ENCODE data around the gene SULT1C4. TPM values are rescaled to one million over a fixed set of nuclear protein-coding genes. Genes with fewer than 3 reads are reported as not detected.
A peak's percentile ranks its signal among the peaks of the same experiment; 100 is the strongest.

The SULT1C4 gene
- total RNA-seq, 2 experiments from 2014 or later, result not detected

- H3K9me3 Mint-ChIP-seq, result peaks cover 37% of the 10 kb centered on the region
- H3K27ac Mint-ChIP-seq, result no peak overlapping the region
- DNase-seq, result no peak
- intact Hi-C loops (cut with micrococcal nuclease), result no loop called here
- H3K36me3 Mint-ChIP-seq (ENCODE audit: low read depth), result no peaks in the 10 kb centered on the region
- CTCF ChIA-PET, result interaction anchor here (1.3 kb wide), 2 partner anchors 8 to 181 kb away, joined by 3 read pairs; no protein-coding TSS in a partner anchor
- peaks cover 5% of the 10 kb centered on the region for H3K27me3 Mint-ChIP-seq (ENCODE audit: low read depth)
- no peaks in the 10 kb centered on the region for H3K4me1 Mint-ChIP-seq (ENCODE audit: low read depth)
- no peak overlapping the region for H3K4me3 Mint-ChIP-seq
Observed at GRCh38 chr2:108403494-108403893, 25.7 kb downstream of the SULT1C4 start.

- Mint-ChIP-seq H3K9me3 (peaks cover 24% of the 10 kb centered on the region), H3K27ac (no peak overlapping the region), H3K27me3 (ENCODE audit: low read depth) (peaks cover 5% of the 10 kb centered on the region), H3K4me1 (ENCODE audit: low read depth) (no peaks in the 10 kb centered on the region), H3K4me3 (no peak overlapping the region), H3K36me3 (ENCODE audit: low read depth) (no peaks in the 10 kb centered on the region)
- no peak for DNase-seq
- intact Hi-C loops (cut with micrococcal nuclease), result no loop called here
- CTCF ChIA-PET, result interaction anchor here (0.6 to 1.3 kb wide), 2 partner anchors 9 to 22 kb away, joined by 3 to 5 read pairs; no protein-coding TSS in a partner anchor
Observed at GRCh38 chr2:108404784-108405397, 27.1 kb downstream of the SULT1C4 start.

GRCh38 chr2:108407864-108408729, 30.3 kb downstream of the SULT1C4 start:
- intact Hi-C loops (cut with micrococcal nuclease), result no loop called here
- CTCF ChIA-PET, result interaction anchor here (1.2 kb wide), 1 partner anchor 12 kb away, joined by 3 read pairs; no protein-coding TSS in a partner anchor
- H3K4me3 Mint-ChIP-seq, result no peak overlapping the region
- H3K4me1 Mint-ChIP-seq (ENCODE audit: low read depth), result no peaks in the 10 kb centered on the region
- DNase-seq, result no peak
- H3K27ac Mint-ChIP-seq, result no peak overlapping the region
- H3K27me3 Mint-ChIP-seq (ENCODE audit: low read depth), result peaks cover 3% of the 10 kb centered on the region
- no peaks in the 10 kb centered on the region for H3K36me3 Mint-ChIP-seq (ENCODE audit: low read depth)
- peaks cover 18% of the 10 kb centered on the region for H3K9me3 Mint-ChIP-seq

- no peak overlapping the region for H3K4me3 Mint-ChIP-seq
- peaks cover 3% of the 10 kb centered on the region for H3K27me3 Mint-ChIP-seq (ENCODE audit: low read depth)
- DNase-seq, result no peak
- CTCF ChIA-PET, result no interaction called here
- H3K9me3 Mint-ChIP-seq, result peaks cover 11% of the 10 kb centered on the region
- no peaks in the 10 kb centered on the region for H3K36me3 Mint-ChIP-seq (ENCODE audit: low read depth)
- no peak overlapping the region for H3K27ac Mint-ChIP-seq
- no peaks in the 10 kb centered on the region for H3K4me1 Mint-ChIP-seq (ENCODE audit: low read depth)
- intact Hi-C loops (cut with micrococcal nuclease), result no loop called here
Observed at GRCh38 chr2:108409768-108410167, 32.0 kb downstream of the SULT1C4 start.

GRCh38 chr2:108412995-108413710, 35.4 kb downstream of the SULT1C4 start:
- Mint-ChIP-seq H3K9me3 (no peaks in the 10 kb centered on the region), H3K27ac (no peak overlapping the region), H3K4me1 (ENCODE audit: low read depth) (no peaks in the 10 kb centered on the region), H3K4me3 (no peak overlapping the region), H3K36me3 (ENCODE audit: low read depth) (no peaks in the 10 kb centered on the region), H3K27me3 (ENCODE audit: low read depth) (no peaks in the 10 kb centered on the region)
- intact Hi-C loops (cut with micrococcal nuclease), result no loop called here
- DNase-seq, result no peak
- CTCF ChIA-PET, result no interaction called here

DNA sequence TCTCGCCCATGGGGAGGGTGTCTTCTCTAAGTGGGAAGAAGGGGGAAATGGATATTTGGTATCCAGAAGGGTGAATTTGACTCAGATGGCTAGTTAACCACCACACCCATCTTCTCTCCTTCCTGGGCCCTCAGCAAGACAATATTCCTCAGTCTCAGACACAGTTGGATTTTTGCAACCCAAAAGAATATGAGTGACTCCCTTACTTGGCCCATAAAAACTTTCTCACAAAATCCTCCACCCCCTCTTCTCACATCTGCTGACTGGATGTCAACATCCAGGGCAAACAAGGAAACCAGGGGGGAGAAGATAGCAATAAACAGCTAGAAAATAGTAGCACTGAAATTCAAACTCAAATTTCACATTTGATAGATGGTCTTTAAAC, 35.9 kb downstream of the SULT1C4 start:
- DNase-seq, result no peak
- Mint-ChIP-seq H3K36me3 (ENCODE audit: low read depth) (no peaks in the 10 kb centered on the region), H3K27ac (no peak overlapping the region), H3K4me1 (ENCODE audit: low read depth) (no peaks in the 10 kb centered on the region), H3K9me3 (no peaks in the 10 kb centered on the region), H3K27me3 (ENCODE audit: low read depth) (no peaks in the 10 kb centered on the region), H3K4me3 (no peak overlapping the region)
- CTCF ChIA-PET, result no interaction called here
- intact Hi-C loops (cut with micrococcal nuclease), result no loop called here

- H3K9me3 Mint-ChIP-seq, result no peaks in the 10 kb centered on the region
Observed at GRCh38 chr2:108414256-108414876, 36.6 kb downstream of the SULT1C4 start.

GRCh38 chr2:108414945-108415344, 37.2 kb downstream of the SULT1C4 start:
- Mint-ChIP-seq H3K27me3 (ENCODE audit: low read depth) (no peaks in the 10 kb centered on the region), H3K27ac (no peak overlapping the region), H3K9me3 (no peaks in the 10 kb centered on the region), H3K36me3 (ENCODE audit: low read depth) (no peaks in the 10 kb centered on the region), H3K4me3 (no peak overlapping the region), H3K4me1 (ENCODE audit: low read depth) (no peaks in the 10 kb centered on the region)
- DNase-seq, result no peak
- CTCF ChIA-PET, result no interaction called here
- intact Hi-C loops (cut with micrococcal nuclease), result no loop called here

More at GRCh38 chr2:108414256-108414876, 36.6 kb downstream of the SULT1C4 start:
- H3K4me3 Mint-ChIP-seq, result no peak overlapping the region
- DNase-seq, result no peak
- no peaks in the 10 kb centered on the region for H3K27me3 Mint-ChIP-seq (ENCODE audit: low read depth)
- CTCF ChIA-PET, result no interaction called here
- no peak overlapping the region for H3K27ac Mint-ChIP-seq
- H3K4me1 Mint-ChIP-seq (ENCODE audit: low read depth), result no peaks in the 10 kb centered on the region
- H3K36me3 Mint-ChIP-seq (ENCODE audit: low read depth), result no peaks in the 10 kb centered on the region
- intact Hi-C loops (cut with micrococcal nuclease), result no loop called here

DNA sequence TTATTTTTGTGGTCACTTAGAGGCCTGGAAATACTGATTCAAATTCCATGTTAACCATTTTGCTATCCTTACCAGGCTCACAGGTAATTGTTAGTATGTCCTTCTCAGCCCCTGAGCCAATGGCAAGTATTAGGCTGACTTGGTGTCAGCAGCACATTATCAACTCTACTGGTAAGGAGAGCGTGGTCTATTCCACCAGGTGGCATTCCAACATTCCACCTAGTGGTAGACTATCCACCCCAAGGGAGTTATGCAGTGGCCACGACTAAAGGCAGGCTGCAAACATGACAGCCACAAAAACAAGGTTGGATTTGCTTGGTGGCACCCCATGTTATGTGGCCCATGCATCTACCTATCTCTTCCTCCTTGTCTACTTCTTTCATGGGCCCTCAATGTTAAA, 39.5 kb downstream of the SULT1C4 start:
- Mint-ChIP-seq H3K27ac (no peak overlapping the region), H3K36me3 (ENCODE audit: low read depth) (no peaks in the 10 kb centered on the region), H3K4me3 (no peak overlapping the region), H3K27me3 (ENCODE audit: low read depth) (no peaks in the 10 kb centered on the region), H3K9me3 (no peaks in the 10 kb centered on the region), H3K4me1 (ENCODE audit: low read depth) (no peaks in the 10 kb centered on the region)
- intact Hi-C loops (cut with micrococcal nuclease), result loop anchor here (1.0 kb wide), 1 partner anchor 167 kb away; no protein-coding TSS in a partner anchor
- CTCF ChIA-PET, result interaction anchor here (1.3 kb wide), 1 partner anchor 167 kb away, joined by 3 read pairs; no protein-coding TSS in a partner anchor
- DNase-seq, result peak; percentile 10

DNA sequence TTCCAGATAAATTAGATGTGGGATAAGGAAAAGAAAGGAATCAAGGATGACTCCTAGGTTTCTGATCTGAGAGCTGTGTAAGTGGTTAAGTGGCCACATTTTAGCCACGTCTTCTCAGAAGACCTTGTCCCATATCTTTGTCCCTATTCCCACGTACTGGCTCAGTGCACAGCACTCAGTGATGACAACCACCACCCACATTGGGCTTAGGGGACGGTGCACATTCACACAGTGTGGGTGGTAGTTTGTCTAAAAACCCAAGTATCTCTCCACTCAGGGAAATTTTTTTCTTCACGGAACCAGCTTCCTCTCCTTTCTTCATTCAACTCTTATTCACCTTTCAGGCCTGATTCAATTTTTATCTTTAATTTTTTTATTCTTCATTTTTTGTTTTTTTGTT, 40.7 kb downstream of the SULT1C4 start:
- Mint-ChIP-seq H3K4me1 (ENCODE audit: low read depth) (no peaks in the 10 kb centered on the region), H3K27me3 (ENCODE audit: low read depth) (peaks cover 7% of the 10 kb centered on the region), H3K36me3 (ENCODE audit: low read depth) (no peaks in the 10 kb centered on the region), H3K27ac (no peak overlapping the region), H3K4me3 (no peak overlapping the region), H3K9me3 (no peaks in the 10 kb centered on the region)
- DNase-seq, result no peak
- CTCF ChIA-PET, result interaction anchor here (1.3 kb wide), 1 partner anchor 166 kb away, joined by 3 read pairs; no protein-coding TSS in a partner anchor
- intact Hi-C loops (cut with micrococcal nuclease), result no loop called here

DNA sequence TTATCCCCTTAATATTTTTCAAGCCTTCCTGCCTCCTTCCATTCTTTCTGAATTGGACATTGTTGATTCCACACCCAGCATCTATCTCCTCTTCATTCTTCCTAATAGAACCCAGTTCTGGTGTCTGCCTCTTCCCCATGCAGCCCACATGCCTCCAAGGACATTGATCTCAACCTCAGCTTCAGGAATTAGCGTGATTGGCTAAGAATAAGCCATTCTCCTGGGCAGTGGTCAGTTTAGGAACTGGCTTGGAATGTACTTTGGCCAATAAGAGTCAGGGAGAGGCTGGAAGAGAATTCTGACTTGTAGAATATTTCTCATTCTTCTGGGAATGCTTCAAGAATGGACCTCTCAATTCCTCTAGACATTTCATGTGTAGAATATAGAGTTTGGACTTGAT, 45.3 kb downstream of the SULT1C4 start:
- H3K4me1 Mint-ChIP-seq (ENCODE audit: low read depth), result no peaks in the 10 kb centered on the region
- CTCF ChIA-PET, result no interaction called here
- H3K9me3 Mint-ChIP-seq, result no peaks in the 10 kb centered on the region
- DNase-seq, result no peak
- intact Hi-C loops (cut with micrococcal nuclease), result no loop called here
- H3K36me3 Mint-ChIP-seq (ENCODE audit: low read depth), result no peaks in the 10 kb centered on the region
- peaks cover 14% of the 10 kb centered on the region for H3K27me3 Mint-ChIP-seq (ENCODE audit: low read depth)
- no peak overlapping the region for H3K4me3 Mint-ChIP-seq
- H3K27ac Mint-ChIP-seq, result no peak overlapping the region
